Transverse colon (tissue), 4 donors: ENCODE results near the gene CCL17. TPM values are rescaled to one million over a fixed set of nuclear protein-coding genes. Genes with fewer than 3 reads are reported as not detected.

Experiments used
- DNase-seq: peaks from one replicate; pipeline ENCODE4 v3.0.0-alpha.2; 2019
- H3K27ac ChIP-seq, 4 donors: fragments of 200-600 bp; sonication (generic); 2 replicates each; pipeline ENCODE4 v1.5.1; 2016 to 2018; ENCODE audit warnings: inconsistent platforms in 4 of 4
- H3K27me3 ChIP-seq: fragments of 200-600 bp; sonication (generic); 2 replicates; pipeline ENCODE4 v1.5.1; 2017; ENCODE audit warnings: inconsistent platforms
- H3K36me3 ChIP-seq, 4 donors: fragments of 200-600 bp; sonication (generic); 2 replicates each; pipeline ENCODE4 v1.5.1; 2017 to 2019; ENCODE audit warnings: inconsistent platforms in 4 of 4
- H3K4me1 ChIP-seq, 4 donors: fragments of 200-600 bp; sonication (generic); 2 replicates each; pipeline ENCODE4 v1.5.1; 2017 to 2020; ENCODE audit warnings: inconsistent platforms in 4 of 4
- H3K4me3 ChIP-seq, 4 donors: fragments of 200-600 bp; sonication (generic); 1 replicate in 1 of 4; 2 replicates in 3 of 4; pipeline versions ENCODE4 v1.5.1 to v1.6.1; 2017 to 2019; ENCODE audit warnings: inconsistent platforms in 4 of 4
- H3K9me3 ChIP-seq, 2 donors: fragments of 200-600 bp; sonication (generic); 2 replicates each; pipeline ENCODE4 v1.5.1; 2017 to 2019; ENCODE audit warnings: inconsistent platforms in 2 of 2
- EP300 ChIP-seq: sonication (generic); formaldehyde crosslinking; IDR thresholded peaks from one replicate; pipeline ENCODE4 v1.6.1; 2017; ENCODE audit warnings: antibody characterized with exemption, low read depth
- POLR2A ChIP-seq: fragments of 450-650 bp; IDR thresholded peaks from one replicate; pipeline ENCODE4 v1.6.1; 2016; ENCODE audit warnings: antibody characterized with exemption, mild to moderate bottlenecking, moderate library complexity
- POLR2AphosphoS5 ChIP-seq, 3 donors: sonication (generic); formaldehyde crosslinking; IDR thresholded peaks; one replicate each; pipeline ENCODE4 v1.6.1; 2016; ENCODE audit warnings: antibody characterized with exemption in 3 of 3
- WGBS, 2 donors: methylation state at CpG; one replicate each; pipeline ENCODE4 v1.1.5; 2018; ENCODE audit warnings: low coverage in 1 of 2; 5-methylcytosine and 5-hydroxymethylcytosine counted together
- in situ Hi-C, 4 donors: fragments of 200-750 bp; cut with MboI; loops; one replicate each; pipeline versions ENCODE4 v1.15.0 to v1.15.1; 2017; ENCODE audit warnings: low sequenced_read_pairs in 3 of 4, low pct_ligation_motif_present in 1 of 4, low pct_unique_long_range_greater_than_20kb in 1 of 4
- intact Hi-C: fragments of 100-400 bp; cut with DNase I; formaldehyde crosslinking; loops from one replicate; pipeline ENCODE4 v1.15.1; 2023; ENCODE audit warnings: low total_unique reads
- total RNA-seq, 4 donors: library from RNA; depleted of rRNA; stranded (reverse); fragments of >200 nt; gene quantifications; one replicate each; pipeline ENCODE4 v1.1.0, GENCODE V29; 2016
- TF ChIP-seq, protein P1 (sequence below), 5 experiments: fragments of 200-600 bp in 3 of 5; fragments of 450-650 bp in 2 of 5; sonication (generic) in 3 of 5; IDR thresholded peaks; 1 replicate in 2 of 5; 2 replicates in 3 of 5; pipeline ENCODE4 v1.5.1; 2016 to 2017; ENCODE audit warnings: antibody characterized with exemption in 5 of 5, inconsistent platforms in 3 of 5, mild to moderate bottlenecking in 2 of 5, moderate library complexity in 1 of 5

CCL17 gene
- total RNA-seq, 4 donors from 2014 or later = 1.4 TPM; not detected in 3

DNA sequence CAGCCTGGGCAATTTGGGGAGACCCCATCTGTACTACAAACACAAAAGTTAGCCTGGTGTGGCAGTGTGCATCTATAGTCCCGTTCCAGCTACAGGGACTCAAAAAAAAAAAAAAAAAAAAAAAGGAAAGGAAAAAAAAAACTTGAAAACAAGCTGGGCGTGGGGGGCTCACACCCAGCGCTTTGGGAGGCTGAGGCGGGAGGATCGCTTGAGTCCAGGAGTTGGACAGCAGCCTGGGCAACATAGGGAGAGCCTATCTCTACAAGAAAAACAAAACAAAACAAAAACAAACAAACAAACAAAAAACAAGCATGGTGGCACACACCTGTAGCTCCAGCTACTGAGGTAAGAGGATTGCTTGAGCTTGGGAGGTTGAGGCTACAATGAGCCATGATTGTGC lies 12.9 kb upstream of the CCL17 start:
- Histone ChIP-seq H3K9me3 (no peaks in the 10 kb centered on the region), H3K4me1 (peaks cover 3 to 7% (median 6%) of the 10 kb centered on the region in 4 donors), H3K4me3 (no peak overlapping the region), H3K27me3 (no peaks in the 10 kb centered on the region), H3K27ac (no peak overlapping the region), H3K36me3 (no peaks in the 10 kb centered on the region)
- TF ChIP-seq, protein P1, sequence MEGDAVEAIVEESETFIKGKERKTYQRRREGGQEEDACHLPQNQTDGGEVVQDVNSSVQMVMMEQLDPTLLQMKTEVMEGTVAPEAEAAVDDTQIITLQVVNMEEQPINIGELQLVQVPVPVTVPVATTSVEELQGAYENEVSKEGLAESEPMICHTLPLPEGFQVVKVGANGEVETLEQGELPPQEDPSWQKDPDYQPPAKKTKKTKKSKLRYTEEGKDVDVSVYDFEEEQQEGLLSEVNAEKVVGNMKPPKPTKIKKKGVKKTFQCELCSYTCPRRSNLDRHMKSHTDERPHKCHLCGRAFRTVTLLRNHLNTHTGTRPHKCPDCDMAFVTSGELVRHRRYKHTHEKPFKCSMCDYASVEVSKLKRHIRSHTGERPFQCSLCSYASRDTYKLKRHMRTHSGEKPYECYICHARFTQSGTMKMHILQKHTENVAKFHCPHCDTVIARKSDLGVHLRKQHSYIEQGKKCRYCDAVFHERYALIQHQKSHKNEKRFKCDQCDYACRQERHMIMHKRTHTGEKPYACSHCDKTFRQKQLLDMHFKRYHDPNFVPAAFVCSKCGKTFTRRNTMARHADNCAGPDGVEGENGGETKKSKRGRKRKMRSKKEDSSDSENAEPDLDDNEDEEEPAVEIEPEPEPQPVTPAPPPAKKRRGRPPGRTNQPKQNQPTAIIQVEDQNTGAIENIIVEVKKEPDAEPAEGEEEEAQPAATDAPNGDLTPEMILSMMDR (IDR thresholded peaks at IDR 0.05) = no peak
- no peak for TF ChIP-seq POLR2A
- TF ChIP-seq EP300 = no peak
- no peak for TF ChIP-seq POLR2AphosphoS5 (IDR thresholded peaks at IDR 0.05)
- in situ Hi-C loops = no loop called here
- no peak for DNase-seq
- WGBS, 2 donors = 90 to 100% methylated on average over 1 to 5 of the region's 5 CpGs
- intact Hi-C loops = no loop called here

DNA sequence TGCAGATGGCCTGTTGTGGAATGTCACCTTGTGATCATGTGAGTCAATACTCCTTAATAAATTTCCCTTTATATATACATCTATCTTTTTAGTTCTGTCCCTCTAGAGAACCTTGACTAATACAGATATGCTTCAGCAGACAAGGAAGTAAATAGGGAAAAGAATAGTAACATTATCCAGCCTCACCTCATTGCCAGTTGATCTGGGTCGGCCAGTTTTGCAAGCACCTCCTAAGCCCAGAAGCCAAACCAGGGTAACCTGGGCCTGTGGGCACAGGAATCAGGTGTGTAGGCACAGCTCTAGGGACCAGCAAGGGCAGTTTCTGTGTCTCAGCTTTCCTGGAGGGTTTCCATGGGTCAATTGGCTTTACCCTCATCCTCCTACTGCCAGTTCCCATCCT lies 11.9 kb upstream of the CCL17 start:
- no peaks in the 10 kb centered on the region for H3K9me3 ChIP-seq
- no peak for DNase-seq
- H3K36me3 ChIP-seq = no peaks in the 10 kb centered on the region
- no peaks in the 10 kb centered on the region for H3K27me3 ChIP-seq
- TF ChIP-seq EP300 (no peak), POLR2A (no peak), POLR2AphosphoS5 (IDR thresholded peaks at IDR 0.05) (no peak)
- TF ChIP-seq, protein P1 (IDR thresholded peaks at IDR 0.05) = no peak
- intact Hi-C loops = no loop called here
- WGBS, 2 donors = 40 to 60% methylated on average over 1 of the region's 1 CpG
- H3K27ac ChIP-seq = no peak overlapping the region
- H3K4me1 ChIP-seq = peaks cover 3 to 6% (median 6%) of the 10 kb centered on the region in 4 donors
- in situ Hi-C loops = no loop called here
- H3K4me3 ChIP-seq = no peak overlapping the region

DNA sequence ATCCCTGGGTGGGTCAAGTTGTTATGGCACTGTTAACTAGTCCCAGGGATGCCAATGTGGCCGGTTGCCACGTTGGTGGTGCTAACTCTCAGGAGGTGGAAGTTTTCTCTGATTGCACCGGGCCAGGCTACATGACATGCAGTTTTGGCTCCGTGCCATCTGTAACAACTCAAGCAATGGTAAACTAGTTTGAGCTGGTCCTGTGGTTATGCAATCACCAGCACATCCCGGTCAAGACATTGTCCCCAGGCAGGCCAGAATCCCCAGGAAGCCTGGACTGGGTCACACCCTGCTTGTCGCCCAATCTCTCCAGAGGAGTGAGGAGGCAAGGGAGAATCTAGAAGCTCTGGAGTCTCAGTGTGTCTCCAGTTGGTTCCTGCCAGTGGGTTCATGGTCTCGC lies 10.1 kb upstream of the CCL17 start:
- Histone ChIP-seq H3K27me3 (no peaks in the 10 kb centered on the region), H3K4me3 (no peak overlapping the region), H3K36me3 (no peaks in the 10 kb centered on the region), H3K27ac (no peak overlapping the region), H3K4me1 (no peaks in the 10 kb centered on the region), H3K9me3 (no peaks in the 10 kb centered on the region)
- TF ChIP-seq POLR2A (no peak), POLR2AphosphoS5 (IDR thresholded peaks at IDR 0.05) (no peak), EP300 (no peak)
- TF ChIP-seq, protein P1 (IDR thresholded peaks at IDR 0.05) = no peak
- 43 to 100% methylated on average over 1 to 7 of the region's 7 CpGs for WGBS, 2 donors
- in situ Hi-C loops = no loop called here
- intact Hi-C loops = no loop called here
- peak; percentile 66 for DNase-seq

DNA sequence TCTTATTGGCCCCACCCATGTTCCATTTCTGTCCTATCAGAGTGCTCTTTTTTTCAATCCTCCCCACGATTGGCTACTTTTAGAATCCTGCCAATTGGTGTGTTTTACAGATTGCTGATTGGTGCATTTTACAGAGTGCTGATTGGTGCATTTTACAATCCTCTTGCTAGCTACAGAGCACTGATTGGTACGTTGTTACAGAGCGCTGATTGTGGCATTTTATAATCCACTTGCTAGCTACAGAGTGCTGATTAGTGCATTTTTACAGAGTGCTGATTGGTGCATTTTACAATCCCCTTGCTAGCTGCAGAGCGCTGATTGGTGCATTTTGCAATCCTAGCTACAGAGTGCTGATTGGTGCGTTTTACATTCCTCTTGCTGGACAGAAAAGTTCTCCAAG lies 9.5 kb upstream of the CCL17 start:
- Histone ChIP-seq H3K4me3 (no peak overlapping the region), H3K27me3 (no peaks in the 10 kb centered on the region), H3K9me3 (no peaks in the 10 kb centered on the region), H3K4me1 (no peaks in the 10 kb centered on the region), H3K27ac (no peak overlapping the region), H3K36me3 (no peaks in the 10 kb centered on the region)
- TF ChIP-seq, protein P1 (IDR thresholded peaks at IDR 0.05) = no peak
- TF ChIP-seq POLR2A (no peak), POLR2AphosphoS5 (IDR thresholded peaks at IDR 0.05) (no peak), EP300 (no peak)
- 92% methylated on average over 5 of the region's 5 CpGs; no CpG with 5 or more reads in 1 of the 2 donors for WGBS, 2 donors
- in situ Hi-C loops (no loop called here), intact Hi-C loops (no loop called here)
- DNase-seq = no peak
